Stimulated activated CD4-positive, alpha-beta T cell treated with anti-CD3 and anti-CD28 coated beads, Interleukin-12 subunit alpha, Interleukin-12 subunit beta, amount 100 ng/mL, for 48 hours (primary cell): Measurements from ENCODE around the gene ZNF782.
"Not testable (repeated sequence)": the region's sequence is repeated elsewhere in the genome, so short reads cannot be mapped to it uniquely, and the experiment has no call there.

Experiments
- DNase-seq, 3 donors: peaks; one replicate each; pipeline ENCODE4 v3.0.0-alpha.2; 2020; ENCODE audit warnings: low read depth in 2 of 3, low spot score in 1 of 3

Gene ZNF782

DNA sequence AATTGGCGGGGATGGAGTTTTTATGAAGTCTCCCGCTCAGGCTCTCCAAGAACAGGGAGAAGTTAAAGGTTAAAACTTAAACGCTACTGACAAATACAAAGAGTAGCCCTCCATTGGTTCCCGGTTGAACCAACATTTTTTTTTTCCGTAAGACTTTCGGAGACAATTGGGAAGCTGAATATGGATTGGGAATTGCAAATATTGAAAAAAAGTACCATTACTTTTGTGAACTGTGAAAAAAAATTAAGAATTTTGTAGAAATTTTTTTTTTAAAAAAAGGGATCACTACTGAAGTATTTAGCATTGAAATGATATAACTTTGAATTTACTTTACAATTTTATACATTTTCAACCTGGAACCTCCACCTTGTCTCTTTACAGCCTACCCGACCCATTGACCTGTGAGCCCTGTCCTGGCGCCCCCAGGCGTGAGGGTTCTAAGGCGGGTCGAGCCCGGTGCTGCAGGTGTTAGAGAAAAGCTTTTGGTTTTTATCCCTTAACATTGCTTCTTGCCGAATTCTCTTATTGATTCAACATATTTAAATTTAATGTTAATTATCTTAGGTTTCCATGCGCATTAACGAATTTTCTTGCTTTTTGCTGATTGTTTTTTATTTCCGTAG lies 448 bp upstream of the ZNF782 start:
- DNase-seq = no peak

DNA sequence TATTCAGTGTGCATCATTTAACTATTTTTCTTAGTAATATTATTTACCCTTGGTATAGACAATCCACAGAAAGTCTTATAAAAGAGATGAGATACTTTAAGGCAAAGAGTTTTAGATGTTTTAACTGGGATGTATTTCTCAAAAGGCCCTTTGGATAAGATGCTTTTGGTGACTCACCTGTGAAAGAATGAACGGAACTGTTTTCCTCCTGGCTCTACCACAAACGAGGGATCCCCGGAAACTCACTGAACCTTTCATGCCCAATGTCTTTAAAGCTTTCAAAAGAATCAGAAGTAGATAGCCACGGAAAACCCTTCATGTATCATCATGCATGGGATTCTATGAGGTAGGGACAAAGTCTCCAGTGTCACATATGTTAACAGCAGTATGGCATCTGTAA lies 1.6 kb downstream of the ZNF782 start:
- DNase-seq = no peak

- no peak for DNase-seq
Measured at GRCh38 chr9:96844040-96844439, 10.3 kb downstream of the ZNF782 start.

- DNase-seq = no peak
Measured at GRCh38 chr9:96818533-96818932, 35.8 kb downstream of the ZNF782 start.

DNA sequence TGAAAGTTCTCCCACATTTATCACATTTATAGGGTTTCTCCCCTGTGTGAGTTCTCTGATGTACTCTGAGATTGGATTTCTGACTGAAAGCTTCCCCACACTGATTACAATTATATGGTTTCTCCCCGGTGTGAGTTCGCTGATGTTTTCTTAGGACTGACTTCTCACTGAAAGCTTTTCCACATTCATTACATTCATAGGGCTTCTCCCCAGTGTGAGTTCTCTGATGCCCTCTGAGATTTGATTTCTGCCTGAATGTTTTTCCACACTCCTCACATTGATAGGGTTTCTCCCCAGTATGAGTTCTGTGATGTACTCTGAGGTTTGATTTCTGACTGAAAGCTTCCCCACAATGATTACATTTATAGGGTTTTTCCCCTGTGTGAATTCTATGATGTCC lies 36.3 kb downstream of the ZNF782 start:
- DNase-seq = no peak

GRCh38 chr9:96813607-96814006 lies 40.7 kb downstream of the ZNF782 start:
- DNase-seq = no peak

DNA sequence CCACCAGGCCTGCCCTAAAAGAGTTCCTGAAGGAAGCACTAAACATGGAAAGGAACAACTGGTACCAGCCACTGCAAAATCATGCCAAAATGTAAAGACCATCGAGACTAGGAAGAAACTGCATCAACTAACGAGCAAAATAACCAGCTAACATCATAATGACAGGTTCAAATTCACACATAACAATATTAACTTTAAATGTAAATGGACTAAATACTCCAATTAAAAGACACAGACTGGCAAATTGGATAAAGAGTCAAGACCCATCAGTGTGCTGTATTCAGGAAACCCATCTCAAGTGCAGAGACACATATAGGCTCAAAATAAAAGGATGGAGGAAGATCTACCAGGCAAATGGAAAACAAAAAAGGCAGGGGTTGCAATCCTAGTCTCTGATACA lies 55.4 kb downstream of the ZNF782 start:
- DNase-seq = not testable (repeated sequence)

GRCh38 chr9:96784021-96784420 lies 70.3 kb downstream of the ZNF782 start:
- DNase-seq = no peak

DNA sequence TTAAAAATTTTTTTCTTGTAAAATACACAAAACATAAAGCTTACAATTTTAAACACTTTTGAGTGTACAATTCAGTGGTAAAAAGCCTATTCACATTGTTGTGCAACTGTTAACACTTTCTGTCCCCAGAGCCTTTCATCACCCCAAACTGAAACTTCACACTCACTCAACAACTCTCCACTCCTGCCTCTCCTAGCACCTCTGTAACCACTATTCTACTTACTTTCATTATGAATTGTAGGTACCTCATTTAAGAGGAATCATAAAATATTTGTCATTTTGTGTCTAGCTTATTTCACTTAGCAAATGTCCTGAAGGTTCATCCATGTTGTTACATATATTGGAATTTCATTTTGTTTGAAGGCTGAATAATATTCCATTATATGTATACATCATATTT lies 72.1 kb downstream of the ZNF782 start:
- DNase-seq = no peak

GRCh38 chr9:96781552-96781951 lies 72.8 kb downstream of the ZNF782 start:
- no peak for DNase-seq

DNA sequence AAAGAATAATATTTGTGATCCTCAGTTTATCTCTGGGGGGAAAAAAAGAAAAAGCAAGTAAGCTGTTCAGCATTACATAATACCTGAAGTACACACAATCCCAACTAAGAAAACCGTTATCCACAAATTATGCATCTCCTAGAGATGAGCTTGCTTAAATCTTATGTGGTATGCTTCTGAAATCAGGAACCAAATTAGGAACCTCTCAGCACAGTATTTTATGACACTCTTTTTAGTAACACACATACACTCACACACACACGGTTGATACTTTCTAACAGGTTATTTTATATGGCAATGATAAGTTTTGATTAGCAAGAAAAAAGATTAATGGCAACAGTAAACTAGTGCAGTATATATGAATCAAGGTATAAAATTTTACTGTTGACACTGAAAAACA lies 75.2 kb downstream of the ZNF782 start:
- DNase-seq = no peak

GRCh38 chr9:96777426-96777864 lies 76.9 kb downstream of the ZNF782 start:
- DNase-seq = no peak

GRCh38 chr9:96771124-96771523 lies 83.2 kb downstream of the ZNF782 start:
- no peak for DNase-seq

GRCh38 chr9:96769989-96770388 lies 84.3 kb downstream of the ZNF782 start:
- DNase-seq = no peak
